PC-3 (cell line): ENCODE results near the gene B3GAT1.

Experiments
- EZH2 ChIP-seq: fragments of 300-600 bp; sonication (generic); IDR thresholded peaks from one replicate; pipeline ENCODE4 v1.6.1; 2017; ENCODE audit warnings: antibody characterized with exemption, mild to moderate bottlenecking, low read length; ENCODE audit not compliant: unreplicated experiment
- EZH2phosphoT487 ChIP-seq: fragments of 300-600 bp; sonication (generic); IDR thresholded peaks from 2 replicates; pipeline ENCODE4 v1.6.1; 2018; ENCODE audit warnings: mild to moderate bottlenecking, antibody characterized with exemption, low read length, borderline replicate concordance
- TF ChIP-seq, protein P1 (sequence below): fragments of 300-600 bp; sonication (generic); conservative IDR thresholded peaks from 2 replicates; pipeline ENCODE4 v1.5.1; 2017; ENCODE audit warnings: antibody characterized with exemption, low read depth, mild to moderate bottlenecking, low read length

- TF ChIP-seq, protein P1, sequence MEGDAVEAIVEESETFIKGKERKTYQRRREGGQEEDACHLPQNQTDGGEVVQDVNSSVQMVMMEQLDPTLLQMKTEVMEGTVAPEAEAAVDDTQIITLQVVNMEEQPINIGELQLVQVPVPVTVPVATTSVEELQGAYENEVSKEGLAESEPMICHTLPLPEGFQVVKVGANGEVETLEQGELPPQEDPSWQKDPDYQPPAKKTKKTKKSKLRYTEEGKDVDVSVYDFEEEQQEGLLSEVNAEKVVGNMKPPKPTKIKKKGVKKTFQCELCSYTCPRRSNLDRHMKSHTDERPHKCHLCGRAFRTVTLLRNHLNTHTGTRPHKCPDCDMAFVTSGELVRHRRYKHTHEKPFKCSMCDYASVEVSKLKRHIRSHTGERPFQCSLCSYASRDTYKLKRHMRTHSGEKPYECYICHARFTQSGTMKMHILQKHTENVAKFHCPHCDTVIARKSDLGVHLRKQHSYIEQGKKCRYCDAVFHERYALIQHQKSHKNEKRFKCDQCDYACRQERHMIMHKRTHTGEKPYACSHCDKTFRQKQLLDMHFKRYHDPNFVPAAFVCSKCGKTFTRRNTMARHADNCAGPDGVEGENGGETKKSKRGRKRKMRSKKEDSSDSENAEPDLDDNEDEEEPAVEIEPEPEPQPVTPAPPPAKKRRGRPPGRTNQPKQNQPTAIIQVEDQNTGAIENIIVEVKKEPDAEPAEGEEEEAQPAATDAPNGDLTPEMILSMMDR = no peak
- no peak for TF ChIP-seq EZH2
- TF ChIP-seq EZH2phosphoT487 = no peak
Measured at GRCh38 chr11:134388590-134388989, 23.5 kb downstream of the B3GAT1 start.
